Neural progenitor cell (in vitro differentiated cells): Measurements from ENCODE around the gene VSX1. TPM values are rescaled to one million over a fixed set of nuclear protein-coding genes. Genes with fewer than 3 reads are reported as not detected.

Source experiments
- DNase-seq: peaks from one replicate; pipeline ENCODE4 v3.0.0-alpha.2; 2016; ENCODE audit warnings: low spot score
- H2AFZ ChIP-seq: fragments of 200-600 bp; sonication (generic); replicated peaks from 2 replicates; pipeline ENCODE4 v1.6.1; 2016; ENCODE audit warnings: antibody characterized with exemption
- H3F3A ChIP-seq: fragments of 200-600 bp; sonication (generic); 2 replicates; pipeline ENCODE4 v1.6.1; 2016; ENCODE audit warnings: antibody characterized with exemption, low read depth
- H3K27ac ChIP-seq: fragments of 200-600 bp; sonication (generic); 2 replicates; pipeline ENCODE4 v1.5.1; 2016; ENCODE audit warnings: mild to moderate bottlenecking
- H3K27me3 ChIP-seq: fragments of 200-600 bp; sonication (generic); 2 replicates; pipeline ENCODE4 v1.6.1; 2016; ENCODE audit warnings: mild to moderate bottlenecking, moderate library complexity
- H3K36me3 ChIP-seq: fragments of 200-600 bp; sonication (generic); 2 replicates; pipeline ENCODE4 v1.5.1; 2016
- H3K4me1 ChIP-seq: fragments of 200-600 bp; sonication (generic); 2 replicates; pipeline ENCODE4 v1.6.1; 2016; ENCODE audit warnings: mixed run types
- H3K4me2 ChIP-seq: fragments of 200-600 bp; sonication (generic); 2 replicates; pipeline ENCODE4 v1.6.1; 2016
- H3K4me3 ChIP-seq: fragments of 200-600 bp; sonication (generic); 2 replicates; pipeline ENCODE4 v1.5.1; 2016
- H3K79me2 ChIP-seq: fragments of 200-600 bp; sonication (generic); 2 replicates; pipeline ENCODE4 v1.6.1; 2016; ENCODE audit warnings: low read depth
- H3K9ac ChIP-seq: fragments of 200-600 bp; sonication (generic); 2 replicates; pipeline ENCODE4 v1.6.1; 2016
- H3K9me3 ChIP-seq: fragments of 200-600 bp; sonication (generic); 2 replicates; pipeline ENCODE4 v1.5.1; 2016; ENCODE audit warnings: low read depth
- H4K20me1 ChIP-seq: fragments of 200-600 bp; sonication (generic); 2 replicates; pipeline ENCODE4 v1.6.1; 2016; ENCODE audit warnings: low read depth
- H3K27ac Mint-ChIP-seq: 3 replicates; pipeline ENCODE4 v1.8.0; 2021; ENCODE audit warnings: mixed read lengths
- H3K27me3 Mint-ChIP-seq: 2 replicates; pipeline ENCODE4 v1.8.0; 2022; ENCODE audit warnings: low read depth, mild to moderate bottlenecking, inconsistent platforms, moderate library complexity, mixed read lengths; ENCODE audit not compliant: insufficient read depth
- H3K36me3 Mint-ChIP-seq: 3 replicates; pipeline ENCODE4 v1.8.0; 2021; ENCODE audit warnings: mixed read lengths
- H3K4me1 Mint-ChIP-seq: 3 replicates; pipeline ENCODE4 v1.8.0; 2021; ENCODE audit warnings: mixed read lengths
- H3K4me3 Mint-ChIP-seq: 3 replicates; pipeline ENCODE4 v1.8.0; 2021; ENCODE audit warnings: mild to moderate bottlenecking, moderate library complexity, mixed read lengths
- H3K9me3 Mint-ChIP-seq: 3 replicates; pipeline ENCODE4 v1.8.0; 2020; ENCODE audit warnings: mixed read lengths
- CTCF ChIP-seq: fragments of 200-600 bp; sonication (generic); IDR thresholded peaks from 2 replicates; pipeline ENCODE4 v1.5.1; 2017; ENCODE audit warnings: antibody characterized with exemption, mild to moderate bottlenecking
- EZH2 ChIP-seq: fragments of 200-600 bp; sonication (generic); IDR thresholded peaks from 2 replicates; pipeline ENCODE4 v1.6.1; 2017; ENCODE audit warnings: antibody characterized with exemption, mild to moderate bottlenecking, moderate library complexity
- EZH2phosphoT487 ChIP-seq: fragments of 200-600 bp; sonication (generic); IDR thresholded peaks from 2 replicates; pipeline ENCODE4 v1.6.1; 2017; ENCODE audit warnings: antibody characterized with exemption
- total RNA-seq: library from RNA; depleted of rRNA; stranded (reverse); fragments of >200 nt; gene quantifications from 2 replicates; pipeline ENCODE4 v1.2.3, GENCODE V29; 2015; ENCODE audit warnings: low replicate concordance

The VSX1 gene
- total RNA-seq, 1 donor from 2014 or later, result not detected

DNA sequence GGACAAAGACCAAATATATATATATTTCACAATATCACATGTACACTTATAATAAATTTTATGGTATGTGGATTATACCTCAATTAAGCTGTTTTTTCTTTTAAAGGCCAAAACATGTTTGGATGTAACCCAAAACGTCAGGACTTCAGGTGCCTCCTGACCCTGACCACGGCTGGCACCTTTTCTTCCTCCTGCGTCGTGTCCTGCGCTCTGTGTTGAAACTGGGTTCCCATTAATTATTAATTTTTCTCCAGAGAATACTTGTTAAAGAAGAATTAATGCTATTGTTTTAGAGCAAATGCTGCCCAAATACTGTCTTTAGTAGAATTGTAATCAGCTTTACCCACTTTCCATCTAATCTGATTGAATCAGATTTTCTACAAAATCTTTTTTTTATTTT is 46.7 kb upstream of the VSX1 start:
- Histone ChIP-seq H4K20me1 (no peaks in the 10 kb centered on the region), H3K4me3 (no peak overlapping the region), H3K4me1 (no peaks in the 10 kb centered on the region), H2AFZ (no peak overlapping the region), H3F3A (no peaks in the 10 kb centered on the region), H3K9ac (no peak overlapping the region), H3K9me3 (no peaks in the 10 kb centered on the region), H3K4me2 (no peak overlapping the region), H3K36me3 (no peaks in the 10 kb centered on the region), H3K27ac (no peak overlapping the region), H3K27me3 (no peaks in the 10 kb centered on the region), H3K79me2 (no peaks in the 10 kb centered on the region)
- Mint-ChIP-seq H3K4me3 (no peak overlapping the region), H3K36me3 (peaks cover 1% of the 10 kb centered on the region), H3K27ac (no peak overlapping the region), H3K4me1 (no peaks in the 10 kb centered on the region), H3K9me3 (peaks cover 3% of the 10 kb centered on the region), H3K27me3 (peaks cover 3% of the 10 kb centered on the region)
- no peak for DNase-seq
- TF ChIP-seq EZH2phosphoT487 (no peak), EZH2 (no peak), CTCF (no peak)

GRCh38 chr20:25127761-25128537 is 46.0 kb upstream of the VSX1 start:
- no peaks in the 10 kb centered on the region for H3K27me3 ChIP-seq
- Mint-ChIP-seq H3K36me3 (peaks cover 1% of the 10 kb centered on the region), H3K9me3 (peaks cover 3% of the 10 kb centered on the region), H3K4me1 (no peaks in the 10 kb centered on the region), H3K4me3 (no peak overlapping the region), H3K27ac (no peak overlapping the region), H3K27me3 (peaks cover 3% of the 10 kb centered on the region)
- no peaks in the 10 kb centered on the region for H3K36me3 ChIP-seq
- H3K4me3 ChIP-seq, result no peak overlapping the region
- no peaks in the 10 kb centered on the region for H3K79me2 ChIP-seq
- no peaks in the 10 kb centered on the region for H3F3A ChIP-seq
- no peaks in the 10 kb centered on the region for H4K20me1 ChIP-seq
- no peaks in the 10 kb centered on the region for H3K4me1 ChIP-seq
- no peak overlapping the region for H2AFZ ChIP-seq
- no peaks in the 10 kb centered on the region for H3K9me3 ChIP-seq
- no peak overlapping the region for H3K9ac ChIP-seq
- H3K27ac ChIP-seq, result no peak overlapping the region
- no peak overlapping the region for H3K4me2 ChIP-seq
- TF ChIP-seq EZH2 (no peak), EZH2phosphoT487 (no peak), CTCF (no peak)
- no peak for DNase-seq

- H3K9me3 ChIP-seq, result no peaks in the 10 kb centered on the region
- H2AFZ ChIP-seq, result no peak overlapping the region
- H3K4me1 Mint-ChIP-seq, result no peaks in the 10 kb centered on the region
- H3K36me3 ChIP-seq, result no peaks in the 10 kb centered on the region
- TF ChIP-seq EZH2 (no peak), EZH2phosphoT487 (no peak), CTCF (no peak)
- no peak overlapping the region for H3K27ac Mint-ChIP-seq
- no peak overlapping the region for H3K9ac ChIP-seq
- no peak overlapping the region for H3K4me3 ChIP-seq
- H3K36me3 Mint-ChIP-seq, result peaks cover 1% of the 10 kb centered on the region
- H3K4me2 ChIP-seq, result no peak overlapping the region
- H3K27me3 ChIP-seq, result peaks cover 2% of the 10 kb centered on the region
- no peak overlapping the region for H3K27ac ChIP-seq
- H3F3A ChIP-seq, result no peaks in the 10 kb centered on the region
- peaks cover 3% of the 10 kb centered on the region for H3K9me3 Mint-ChIP-seq
- no peaks in the 10 kb centered on the region for H3K27me3 Mint-ChIP-seq
- DNase-seq, result no peak
- no peak overlapping the region for H3K4me3 Mint-ChIP-seq
- no peaks in the 10 kb centered on the region for H4K20me1 ChIP-seq
- H3K4me1 ChIP-seq, result no peaks in the 10 kb centered on the region
- H3K79me2 ChIP-seq, result no peaks in the 10 kb centered on the region
These were observed 44.5 kb upstream of the VSX1 start for GRCh38 chr20:25126204-25127029.
